GM18519 (cell line): ENCODE measurements around the gene METAP1D.

Experiments used
- ATAC-seq: cut with Tn5 transposase; IDR thresholded peaks from one replicate; pipeline ENCODE4 v1.9.1; 2021; ENCODE audit warnings: mild to moderate bottlenecking, moderate library complexity; ENCODE audit not compliant: unreplicated experiment, low FRiP score

METAP1D gene

GRCh38 chr2:172079416-172079815, 79.7 kb downstream of the METAP1D start:
- no peak for ATAC-seq

DNA sequence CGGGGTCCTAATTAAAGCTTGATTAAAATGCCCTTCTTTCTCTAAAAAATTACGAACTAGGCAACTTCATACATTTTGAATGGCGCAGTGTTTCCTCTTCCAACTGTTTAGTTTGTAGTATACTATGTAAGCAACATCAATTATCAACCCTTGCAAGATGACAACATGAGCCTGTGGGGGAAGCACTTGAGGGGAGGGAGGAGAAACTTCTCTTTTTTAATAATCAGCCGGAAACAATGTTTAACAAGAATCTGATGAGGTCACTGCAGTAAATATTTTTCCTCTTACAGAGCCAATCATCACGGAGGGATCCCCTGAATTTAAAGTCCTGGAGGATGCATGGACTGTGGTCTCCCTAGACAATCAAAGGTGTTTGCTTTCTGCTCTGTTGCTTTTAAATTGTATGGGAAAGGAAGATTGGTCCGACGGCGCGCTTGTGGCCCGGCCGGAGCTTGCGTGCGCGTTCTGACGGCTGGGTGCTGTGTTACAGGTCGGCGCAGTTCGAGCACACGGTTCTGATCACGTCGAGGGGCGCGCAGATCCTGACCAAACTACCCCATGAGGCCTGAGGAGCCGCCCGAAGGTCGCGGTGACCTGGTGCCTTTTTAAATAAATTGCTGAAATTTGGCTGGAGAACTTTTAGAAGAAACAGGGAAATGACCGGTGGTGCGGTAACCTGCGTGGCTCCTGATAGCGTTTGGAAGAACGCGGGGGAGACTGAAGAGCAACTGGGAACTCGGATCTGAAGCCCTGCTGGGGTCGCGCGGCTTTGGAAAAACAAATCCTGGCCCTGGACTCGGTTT, 80.3 kb downstream of the METAP1D start:
- ATAC-seq: no peak

DNA sequence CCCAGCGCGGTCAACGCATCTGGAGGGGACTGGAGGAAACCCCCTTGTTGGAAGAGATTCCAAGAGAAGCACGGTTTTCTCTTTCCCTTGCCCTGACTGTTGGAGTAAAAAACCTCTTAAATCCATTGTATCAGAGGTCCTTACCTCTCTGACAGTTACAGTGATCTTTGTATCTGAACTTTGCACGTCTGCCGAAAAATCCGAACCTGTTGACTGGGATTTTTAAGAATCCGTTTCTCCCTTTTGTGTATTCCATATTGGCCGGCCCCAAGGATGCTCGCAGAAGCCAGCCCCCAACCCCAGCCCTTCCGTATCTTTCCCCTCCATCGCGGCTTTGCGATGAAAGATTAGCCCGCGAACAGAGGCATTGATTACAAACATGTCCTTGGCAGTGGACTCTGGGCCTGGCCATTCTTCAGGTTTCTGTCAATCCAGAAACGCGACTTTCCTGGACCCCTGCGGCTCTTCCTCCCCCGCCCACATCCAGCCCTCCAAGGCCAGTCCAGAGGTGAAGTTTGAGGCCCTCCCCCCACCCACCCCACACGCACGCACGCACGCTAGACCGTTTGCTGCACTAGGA, 81.0 kb downstream of the METAP1D start:
- no peak for ATAC-seq

DNA sequence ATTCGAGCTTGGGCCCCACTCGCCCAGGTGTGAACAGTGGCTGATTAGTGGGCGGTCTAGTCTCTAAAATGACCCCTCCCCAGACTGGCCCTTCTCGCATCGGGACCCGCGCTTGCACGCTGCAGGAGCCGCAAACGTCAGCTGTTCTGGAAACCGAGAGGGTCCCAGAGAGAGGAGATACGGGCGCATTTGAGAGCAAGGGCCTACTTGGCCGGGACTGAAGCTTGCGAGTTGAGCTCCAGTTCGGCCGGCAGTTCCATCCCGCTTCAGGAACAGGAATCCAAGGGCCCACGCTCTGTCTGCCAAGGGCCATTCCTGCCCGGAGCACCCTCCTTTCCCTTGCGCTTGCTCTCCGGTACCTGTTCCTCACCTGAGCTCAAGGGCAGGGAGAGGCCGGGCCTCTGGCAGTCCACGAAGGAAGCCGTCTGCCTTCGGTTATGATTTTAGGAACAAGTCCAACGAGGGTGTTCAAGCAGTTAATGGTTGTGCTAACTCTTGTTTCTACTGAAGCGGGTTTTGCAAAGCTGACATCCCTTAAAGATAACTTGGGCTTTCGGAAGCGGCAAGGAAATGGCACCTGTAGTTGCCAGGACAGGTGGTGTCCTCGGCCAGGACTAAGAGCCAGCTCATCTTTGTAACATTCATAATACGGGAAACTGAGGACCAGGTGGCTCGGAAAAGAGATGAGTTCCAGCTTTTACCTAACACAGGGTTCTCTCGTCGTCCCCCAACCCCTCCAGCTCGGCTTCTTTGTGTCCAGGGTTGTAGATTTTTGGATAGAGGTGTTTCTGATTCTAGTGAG, 81.7 kb downstream of the METAP1D start:
- no peak for ATAC-seq

- no peak for ATAC-seq
Measured at GRCh38 chr2:172082105-172082943, 82.6 kb downstream of the METAP1D start.

GRCh38 chr2:172082944-172083627, 83.3 kb downstream of the METAP1D start:
- no peak for ATAC-seq

GRCh38 chr2:172083628-172084394, 84.1 kb downstream of the METAP1D start:
- ATAC-seq: no peak

DNA sequence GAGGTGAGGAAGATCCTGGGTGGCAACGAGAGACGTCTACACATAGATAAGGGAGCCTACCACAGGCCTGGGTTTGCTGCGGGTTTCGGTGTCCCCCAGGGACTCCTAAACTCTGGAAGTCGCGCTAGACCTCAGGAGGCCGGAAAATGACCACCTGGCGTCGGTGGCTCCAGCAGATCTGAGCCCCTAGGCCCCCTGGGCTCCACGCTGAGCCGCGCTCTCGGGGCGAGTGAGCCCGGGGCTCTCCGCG, 84.6 kb downstream of the METAP1D start:
- no peak for ATAC-seq

DNA sequence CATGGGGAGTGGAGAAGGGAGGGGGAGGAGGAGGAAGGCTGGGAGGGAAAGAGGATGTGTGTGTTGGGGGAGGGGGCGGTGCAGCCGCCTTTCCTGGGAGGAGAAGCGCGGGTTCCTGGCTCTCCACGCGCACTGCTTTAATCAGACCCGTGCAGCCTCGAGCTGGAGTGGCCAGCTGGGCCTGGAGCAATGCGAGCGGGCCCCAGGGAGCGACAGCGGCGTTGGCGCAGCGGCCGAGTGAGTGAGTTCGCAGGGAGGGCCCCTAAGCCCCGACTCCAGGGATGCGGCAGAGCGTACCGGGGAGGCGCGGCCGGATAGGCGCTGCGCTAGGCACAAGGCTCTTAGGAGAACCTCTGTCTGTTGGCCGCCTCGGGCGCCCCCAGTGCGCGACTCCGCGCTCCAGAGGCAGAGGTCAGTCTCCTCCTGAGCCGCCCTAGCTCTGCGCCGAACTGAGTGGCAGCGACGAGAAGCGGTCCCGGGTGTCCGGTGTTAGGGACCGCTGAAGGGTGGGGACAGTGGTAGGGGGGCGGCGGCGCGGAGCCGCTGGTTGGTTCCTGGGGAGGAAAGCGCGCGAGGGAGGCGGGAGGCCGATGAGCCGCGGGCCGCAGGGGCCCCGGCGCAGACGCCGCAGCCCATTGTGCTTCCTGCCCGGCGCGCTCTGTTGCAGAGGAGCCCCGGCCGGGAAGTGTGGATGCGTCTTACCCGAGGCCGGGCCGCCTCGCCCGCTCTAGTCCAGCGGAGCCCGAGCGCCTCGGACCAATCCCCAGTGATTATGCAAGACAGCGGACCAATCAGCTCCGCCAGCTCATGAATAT, 85.1 kb downstream of the METAP1D start:
- ATAC-seq: peak; percentile 78

- no peak for ATAC-seq
Measured at GRCh38 chr2:172085460-172086159, 85.9 kb downstream of the METAP1D start, which contains the start of gene DLX1. DLX1 (plus strand) TSS chr2:172085507; CDS start chr2:172085678, 171 bp downstream.

DNA sequence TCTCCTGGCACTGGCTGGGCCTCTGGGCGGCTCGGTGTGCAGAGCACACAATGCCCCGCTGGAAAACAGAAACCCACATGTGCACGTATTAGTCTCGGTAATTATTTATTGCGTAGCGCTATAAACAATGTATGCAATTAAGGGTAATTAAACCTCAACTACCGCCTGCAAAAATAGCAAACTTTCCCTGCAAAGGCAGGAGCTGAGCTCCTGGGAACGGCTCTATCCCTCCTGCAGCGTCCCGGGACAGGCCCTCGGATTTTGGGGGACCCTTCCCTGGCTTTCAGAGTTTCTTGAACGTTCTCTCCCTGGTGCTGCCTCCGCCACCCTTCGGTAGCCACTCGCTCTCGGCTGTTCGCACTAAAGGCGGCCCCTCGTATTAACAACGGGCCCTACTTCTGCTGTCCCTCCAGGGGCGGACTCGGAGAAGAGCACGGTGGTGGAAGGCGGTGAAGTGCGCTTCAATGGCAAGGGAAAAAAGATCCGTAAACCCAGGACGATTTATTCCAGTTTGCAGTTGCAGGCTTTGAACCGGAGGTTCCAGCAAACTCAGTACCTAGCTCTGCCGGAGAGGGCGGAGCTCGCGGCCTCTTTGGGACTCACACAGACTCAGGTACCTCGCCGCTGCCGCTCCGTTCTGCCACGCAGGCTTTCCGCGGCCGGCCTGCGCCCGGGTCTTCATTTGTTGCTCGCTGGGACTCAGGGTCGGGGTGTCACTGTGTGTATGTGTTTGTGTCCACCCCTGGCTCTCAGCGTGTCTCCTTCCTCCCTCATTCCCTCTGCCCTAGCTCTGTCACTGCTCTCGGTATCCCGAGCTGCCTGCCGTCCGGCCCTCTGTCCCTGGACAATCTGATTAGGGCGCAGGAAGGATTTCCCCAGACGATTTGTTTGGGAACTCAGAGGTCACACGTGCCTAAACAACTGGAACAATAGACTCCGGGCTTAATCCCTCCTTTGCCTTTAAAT, 86.8 kb downstream of the METAP1D start:
- no peak for ATAC-seq

DNA sequence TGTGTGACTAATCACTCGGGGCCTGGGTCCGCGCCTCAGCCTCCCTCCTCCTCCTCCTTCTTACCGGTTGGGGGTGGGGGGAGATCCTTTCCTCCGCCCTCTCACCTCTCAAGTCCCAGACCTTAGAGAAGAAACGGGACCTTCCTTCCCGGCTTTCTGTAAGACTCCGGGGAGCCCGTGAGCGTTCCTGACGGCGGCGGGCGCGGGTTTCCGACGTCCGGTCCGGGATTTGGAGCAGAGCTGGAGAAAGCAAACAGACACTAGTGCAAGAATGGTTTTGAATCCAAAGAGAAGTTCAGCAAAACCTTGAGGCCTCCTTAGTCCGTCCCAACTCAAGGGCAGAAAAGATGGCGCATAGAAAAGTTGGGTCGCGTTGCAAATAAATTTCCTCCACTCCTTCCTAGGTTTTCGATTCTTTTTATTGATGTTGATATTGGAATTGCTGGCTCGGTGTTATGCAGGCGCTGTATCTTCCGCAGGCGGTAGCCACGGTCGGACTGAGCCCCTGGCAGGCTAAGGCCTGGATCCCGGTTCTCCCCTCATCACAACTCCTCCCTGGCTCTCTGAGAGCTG, 87.5 kb downstream of the METAP1D start:
- ATAC-seq: no peak

- ATAC-seq: no peak
Measured at GRCh38 chr2:172087780-172088244, 88.1 kb downstream of the METAP1D start.

GRCh38 chr2:172088245-172089004, 88.7 kb downstream of the METAP1D start:
- no peak for ATAC-seq

DNA sequence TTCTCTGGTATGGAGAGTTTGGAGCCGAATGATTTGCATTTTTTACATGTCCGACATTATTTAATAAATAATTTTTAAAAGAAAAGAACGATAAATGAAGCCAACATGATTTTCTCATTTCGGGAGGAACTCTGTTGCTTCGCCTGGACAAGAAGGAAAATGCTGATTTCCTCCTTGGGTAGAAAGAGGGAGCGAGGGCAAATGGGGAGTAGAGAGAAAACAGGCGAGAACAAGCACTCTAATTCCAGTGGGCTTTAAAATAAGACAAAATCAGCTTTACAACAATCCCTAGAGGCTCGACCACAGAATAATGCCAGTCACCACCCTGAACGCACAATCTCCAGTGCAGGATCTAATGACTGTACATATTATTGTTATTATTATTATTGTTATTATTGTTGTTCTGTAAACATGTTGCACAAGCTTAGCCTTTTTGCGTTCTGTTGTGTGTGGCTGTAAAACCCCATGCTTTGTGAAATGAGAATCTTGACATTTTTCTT, 89.3 kb downstream of the METAP1D start:
- no peak for ATAC-seq
